Endothelial cell of umbilical vein (primary cell): ENCODE measurements around the gene DUOXA2.
"Not testable (repeated sequence)": the region's sequence is repeated elsewhere in the genome, so short reads cannot be mapped to it uniquely, and the experiment has no call there.

Experiments
- EZH2 ChIP-seq: IDR thresholded peaks from 2 replicates; pipeline ENCODE4 v1.6.1; 2012; ENCODE audit warnings: borderline replicate concordance, low read depth, mild to moderate bottlenecking, moderate library complexity, low read length, inconsistent platforms; ENCODE audit not compliant: severe bottlenecking
- FOS ChIP-seq: IDR thresholded peaks from 2 replicates; pipeline ENCODE4 v1.6.1; 2011; ENCODE audit warnings: mild to moderate bottlenecking, low read length, moderate library complexity, borderline replicate concordance; ENCODE audit not compliant: insufficient read depth
- MYC ChIP-seq: IDR thresholded peaks from one replicate; pipeline ENCODE4 v1.6.1; 2011; ENCODE audit warnings: mild to moderate bottlenecking, low read depth, low read length
- POLR2A ChIP-seq: IDR thresholded peaks from 2 replicates; pipeline ENCODE4 v1.6.1; 2012; ENCODE audit warnings: low read depth, mild to moderate bottlenecking, control low read depth, low read length
- POLR2AphosphoS5 ChIP-seq: IDR thresholded peaks from 2 replicates; pipeline ENCODE4 v1.6.1; 2012; ENCODE audit warnings: low read depth, mild to moderate bottlenecking, control low read depth, low read length, moderate library complexity; ENCODE audit not compliant: insufficient read depth
- TF ChIP-seq, protein P1 (sequence below), 2 donors: IDR thresholded peaks; 1 replicate in 1 of 2; 2 replicates in 1 of 2; pipeline ENCODE4 v1.5.1; 2011; ENCODE audit warnings: low read length in 2 of 2, mild to moderate bottlenecking in 2 of 2, moderate library complexity in 2 of 2, control low read depth in 1 of 2, inconsistent platforms in 1 of 2, low read depth in 1 of 2; ENCODE audit not compliant: insufficient read depth in 1 of 2; ENCODE audit errors: extremely low read depth in 1 of 2

GRCh38 chr15:45079628-45080246 is 34.4 kb upstream of the DUOXA2 start:
- TF ChIP-seq, protein P1, sequence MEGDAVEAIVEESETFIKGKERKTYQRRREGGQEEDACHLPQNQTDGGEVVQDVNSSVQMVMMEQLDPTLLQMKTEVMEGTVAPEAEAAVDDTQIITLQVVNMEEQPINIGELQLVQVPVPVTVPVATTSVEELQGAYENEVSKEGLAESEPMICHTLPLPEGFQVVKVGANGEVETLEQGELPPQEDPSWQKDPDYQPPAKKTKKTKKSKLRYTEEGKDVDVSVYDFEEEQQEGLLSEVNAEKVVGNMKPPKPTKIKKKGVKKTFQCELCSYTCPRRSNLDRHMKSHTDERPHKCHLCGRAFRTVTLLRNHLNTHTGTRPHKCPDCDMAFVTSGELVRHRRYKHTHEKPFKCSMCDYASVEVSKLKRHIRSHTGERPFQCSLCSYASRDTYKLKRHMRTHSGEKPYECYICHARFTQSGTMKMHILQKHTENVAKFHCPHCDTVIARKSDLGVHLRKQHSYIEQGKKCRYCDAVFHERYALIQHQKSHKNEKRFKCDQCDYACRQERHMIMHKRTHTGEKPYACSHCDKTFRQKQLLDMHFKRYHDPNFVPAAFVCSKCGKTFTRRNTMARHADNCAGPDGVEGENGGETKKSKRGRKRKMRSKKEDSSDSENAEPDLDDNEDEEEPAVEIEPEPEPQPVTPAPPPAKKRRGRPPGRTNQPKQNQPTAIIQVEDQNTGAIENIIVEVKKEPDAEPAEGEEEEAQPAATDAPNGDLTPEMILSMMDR (IDR thresholded peaks at IDR 0.05; ENCODE audit: extremely low read depth in 1 of 2, insufficient read depth in 1 of 2, low read depth in 1 of 2, low read length in 2 of 2) = not testable (repeated sequence)
- not testable (repeated sequence) for TF ChIP-seq POLR2A, EZH2, MYC, FOS, POLR2AphosphoS5
